ENCODE data around the gene ADGRD1.

Gene ADGRD1

DNA sequence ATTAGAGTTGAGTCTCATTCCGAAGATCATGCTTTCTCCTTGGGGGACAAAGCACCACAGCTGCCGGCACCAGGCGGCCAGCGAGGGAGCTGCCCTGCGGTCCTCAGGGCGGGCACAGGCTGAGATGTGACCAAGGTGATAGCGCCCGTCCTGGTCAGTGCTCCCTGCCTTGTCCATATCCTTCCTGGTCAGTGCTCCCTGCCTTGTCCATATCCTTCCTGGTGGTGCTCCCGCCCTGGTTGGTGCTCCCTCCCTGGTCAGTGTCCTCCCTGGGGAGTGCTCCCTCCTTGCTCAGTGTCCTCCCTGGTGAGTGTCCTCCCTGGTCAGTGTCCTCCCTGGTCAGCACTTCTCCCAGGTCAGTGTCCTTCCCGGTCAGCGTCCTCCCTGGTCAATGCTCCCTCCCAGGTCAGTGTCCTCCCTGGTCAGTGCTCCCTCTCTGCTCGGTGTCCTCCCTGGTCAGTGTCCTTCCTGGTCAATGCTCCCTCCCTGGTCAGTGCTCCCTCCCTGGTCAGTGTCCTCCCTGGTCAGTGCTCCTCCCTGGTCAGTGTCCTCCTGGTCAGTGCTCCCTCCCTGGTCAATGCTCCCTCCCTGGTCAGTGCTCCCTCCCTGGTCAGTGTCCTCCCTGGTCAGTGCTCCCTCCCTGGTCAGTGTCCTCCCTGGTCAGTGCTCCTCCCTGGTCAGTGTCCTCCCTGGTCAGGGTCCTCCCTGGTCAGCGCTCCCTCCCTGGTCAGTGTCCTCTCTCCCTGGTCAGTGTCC, 92.2 kb downstream of the ADGRD1 start:
- DNase-seq, result no peak

DNA sequence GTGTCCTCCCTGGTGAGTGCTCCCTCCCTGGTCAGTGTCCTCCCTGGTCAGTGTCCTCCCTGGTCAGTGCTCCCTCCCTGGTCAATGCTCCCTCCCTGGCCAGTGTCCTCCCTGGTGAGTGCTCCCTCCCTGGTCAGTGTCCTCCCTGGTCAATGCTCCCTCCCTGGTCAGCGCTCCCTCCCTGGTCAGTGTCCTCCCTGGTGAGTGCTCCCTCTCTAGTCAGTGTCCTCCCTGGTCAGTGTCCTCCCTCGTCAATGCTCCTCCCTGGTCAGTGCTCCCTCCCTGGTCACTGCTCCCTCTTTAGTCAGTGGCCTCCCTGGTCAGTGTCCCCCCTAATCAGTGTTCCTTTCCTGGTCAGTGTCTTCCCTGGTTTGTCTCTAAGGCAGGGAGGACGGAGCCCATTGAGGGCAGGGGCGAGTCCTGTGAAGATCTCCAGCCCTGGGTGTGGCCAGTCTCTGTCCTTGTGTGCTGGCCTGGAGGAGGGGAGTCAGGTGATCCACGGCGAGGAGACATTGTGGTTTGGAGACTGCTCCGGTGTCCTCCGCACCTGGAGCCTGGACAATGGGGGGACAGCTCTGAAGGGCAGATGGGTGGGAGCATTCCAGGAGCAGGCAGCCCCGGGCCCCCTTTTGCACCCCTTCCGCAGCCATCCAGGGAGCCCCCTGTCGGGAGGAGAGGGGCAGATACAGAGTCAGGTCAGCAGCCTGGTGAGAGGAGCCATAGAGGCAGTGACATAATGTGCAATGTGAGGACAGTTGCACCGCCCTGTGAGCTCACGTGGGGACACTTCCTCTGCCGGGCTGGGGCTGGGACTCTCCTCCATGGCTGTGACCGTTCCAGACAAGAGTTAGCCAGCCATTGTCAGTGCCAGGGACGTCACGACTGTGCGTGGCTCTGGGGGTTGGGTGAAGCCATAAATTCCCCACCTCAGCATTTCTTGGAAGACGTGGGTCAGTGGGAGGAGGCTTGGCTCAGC, 93.4 kb downstream of the ADGRD1 start:
- no peak for DNase-seq

DNA sequence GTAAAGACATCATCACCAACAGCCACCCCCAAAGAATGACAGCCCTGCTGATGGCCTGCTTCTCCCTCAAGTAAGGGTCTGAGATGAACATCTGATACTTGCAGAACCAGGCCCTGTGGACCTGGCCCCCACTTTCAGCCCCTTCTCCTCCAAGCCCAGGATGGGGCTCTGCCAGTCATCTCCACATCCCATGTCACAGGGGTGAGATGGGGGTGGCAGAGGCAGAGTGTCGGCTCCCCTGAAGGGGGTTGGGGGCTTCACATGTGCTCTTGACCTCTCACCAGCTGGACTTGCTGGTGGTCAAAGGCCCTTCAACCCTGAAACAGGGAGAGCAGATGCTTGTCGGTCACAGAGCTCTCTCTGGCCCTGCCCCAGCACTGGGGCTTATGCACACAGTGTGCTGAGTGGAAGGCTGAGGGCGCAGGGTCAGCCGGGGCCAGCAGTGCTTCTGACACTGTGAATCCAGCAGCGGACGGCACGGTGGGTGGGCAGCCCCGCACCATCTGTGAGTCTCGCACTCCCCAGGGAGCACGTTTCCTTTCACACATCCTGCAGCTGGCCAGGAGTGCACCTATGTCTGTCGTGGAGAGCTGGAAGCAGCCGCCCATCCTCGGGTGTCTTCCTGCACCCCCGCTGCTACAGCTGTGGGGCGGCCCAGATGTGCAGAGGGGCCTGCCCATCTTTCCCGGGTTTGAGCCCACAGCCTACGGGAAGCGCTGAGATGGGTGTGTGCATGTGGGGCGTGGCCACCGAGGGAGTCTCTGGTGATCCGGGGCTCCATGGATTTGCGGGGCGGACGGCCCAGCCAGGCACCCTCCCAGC, 94.3 kb downstream of the ADGRD1 start:
- DNase-seq, result no peak

DNA sequence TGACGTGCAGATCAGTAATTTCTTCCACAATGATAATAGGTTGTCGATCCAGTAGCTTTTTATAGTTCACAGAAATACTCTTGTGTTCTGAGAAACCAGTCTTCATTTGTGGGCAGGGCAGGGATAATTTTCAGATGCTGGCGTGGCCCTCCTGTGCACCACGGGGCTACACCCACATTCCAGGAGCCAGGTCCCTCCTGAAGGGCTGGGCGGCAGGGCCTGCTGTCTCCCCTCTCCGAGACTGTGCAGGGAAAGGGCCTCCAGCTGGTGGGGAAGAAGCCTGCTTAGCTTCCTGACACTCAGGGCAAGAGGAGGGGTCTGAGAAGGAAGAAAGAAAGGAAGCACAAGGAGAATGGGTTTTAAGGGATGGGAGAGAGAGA, 94.9 kb downstream of the ADGRD1 start:
- no peak for DNase-seq

DNA sequence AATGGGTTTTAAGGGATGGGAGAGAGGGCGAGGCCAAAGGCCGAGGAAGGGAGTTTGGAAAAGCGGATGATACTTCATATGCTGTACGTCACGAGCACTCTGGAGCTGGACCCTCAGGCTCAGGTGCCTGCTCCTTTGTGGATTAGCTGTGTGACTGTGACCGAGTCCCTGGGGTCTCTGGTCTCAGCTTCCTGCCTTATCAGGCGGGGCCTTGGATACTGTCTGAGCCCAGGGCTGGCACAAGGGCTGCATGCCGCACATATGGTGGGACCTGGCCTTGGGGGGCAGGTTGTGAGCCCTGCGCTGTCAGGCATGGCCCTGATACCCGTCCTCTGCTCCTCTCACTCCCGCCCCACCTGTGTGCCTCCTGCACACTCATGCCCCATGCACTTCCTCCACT, 95.3 kb downstream of the ADGRD1 start:
- DNase-seq, result no peak

DNA sequence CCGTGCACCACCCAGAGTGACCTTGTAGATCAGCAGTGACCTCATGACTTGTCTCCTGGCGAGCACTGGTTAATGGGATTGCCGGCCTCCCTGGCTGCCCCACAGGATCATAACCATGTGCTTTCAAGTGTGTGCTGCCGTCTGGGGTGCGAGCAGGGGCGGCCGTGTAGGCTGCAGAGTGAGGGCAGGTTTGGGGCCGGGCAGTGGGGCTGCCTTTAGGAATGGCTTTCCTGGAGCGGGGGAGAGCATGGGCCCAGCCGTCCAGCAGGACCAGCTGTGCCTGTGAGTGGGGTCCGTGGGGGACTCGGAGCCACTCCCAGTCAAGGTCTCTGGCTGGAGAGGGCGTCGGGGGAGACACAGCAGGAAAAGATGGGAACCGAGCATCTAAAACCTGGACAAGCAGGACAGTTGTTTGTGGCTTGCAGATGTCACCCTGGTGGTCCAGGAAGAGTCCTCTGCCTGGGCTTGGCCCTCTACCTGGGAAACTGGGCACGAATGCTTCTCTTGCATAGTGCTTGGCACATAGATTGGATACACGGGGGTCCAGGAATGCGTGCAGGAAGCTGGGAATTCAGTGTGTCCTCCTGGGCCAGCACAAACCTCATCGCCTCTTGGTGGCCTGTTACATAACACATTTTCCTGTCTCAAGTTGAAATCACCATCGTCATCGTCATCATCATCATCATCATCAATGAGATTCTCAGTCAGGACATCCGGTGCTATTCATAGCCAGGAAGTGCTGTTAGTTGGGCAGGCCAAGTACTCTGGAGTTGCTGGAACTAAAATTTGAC, 96.0 kb downstream of the ADGRD1 start:
- DNase-seq, result no peak

DNA sequence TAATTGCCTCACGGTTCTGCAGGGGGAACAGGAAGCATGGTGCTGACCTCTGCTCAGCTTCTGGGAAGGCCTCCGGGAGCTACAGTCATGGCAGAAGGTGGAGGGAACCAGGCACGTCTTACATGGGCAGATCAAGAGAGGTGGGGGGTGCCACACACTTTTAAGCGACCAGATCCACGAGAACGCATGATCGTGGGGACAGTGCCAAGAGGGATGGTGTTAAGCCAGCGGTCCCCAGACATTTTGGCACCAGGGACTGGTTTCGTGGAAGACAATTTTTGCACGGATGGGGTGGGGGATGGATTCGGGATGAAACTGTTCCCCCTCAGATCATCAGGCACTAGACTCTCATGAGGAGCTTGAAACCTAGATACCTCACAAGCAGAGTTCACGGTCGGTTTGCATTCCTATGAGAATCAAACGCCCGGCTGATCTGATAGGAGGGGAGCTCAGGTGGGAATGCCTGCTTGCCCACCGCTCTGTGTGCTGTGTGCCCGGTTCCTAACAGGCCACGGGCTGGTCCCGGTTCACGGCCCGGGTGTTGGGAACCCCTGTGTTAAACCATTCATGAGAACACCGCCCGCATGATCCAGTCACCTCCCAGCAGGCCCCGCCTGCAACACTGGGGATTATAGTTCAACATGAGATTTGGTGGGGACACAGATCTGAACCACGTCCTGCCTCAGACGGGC, 96.9 kb downstream of the ADGRD1 start:
- no peak for DNase-seq

DNA sequence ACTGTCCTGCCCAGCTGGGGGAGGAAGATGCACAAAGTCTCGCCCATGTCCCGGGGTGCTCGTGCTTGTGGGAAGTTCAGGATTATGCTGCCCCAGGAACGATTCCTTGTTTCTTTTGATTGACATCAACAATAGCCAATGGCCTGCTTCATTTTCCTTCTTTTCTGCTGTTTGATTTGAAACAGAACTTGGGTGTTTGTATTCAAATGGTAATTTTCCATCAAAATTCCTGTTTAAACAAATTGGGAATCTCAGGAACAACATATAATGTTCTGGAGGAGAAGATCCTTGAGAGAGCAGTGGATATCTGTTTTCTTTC, 97.4 kb downstream of the ADGRD1 start:
- DNase-seq, result no peak

DNA sequence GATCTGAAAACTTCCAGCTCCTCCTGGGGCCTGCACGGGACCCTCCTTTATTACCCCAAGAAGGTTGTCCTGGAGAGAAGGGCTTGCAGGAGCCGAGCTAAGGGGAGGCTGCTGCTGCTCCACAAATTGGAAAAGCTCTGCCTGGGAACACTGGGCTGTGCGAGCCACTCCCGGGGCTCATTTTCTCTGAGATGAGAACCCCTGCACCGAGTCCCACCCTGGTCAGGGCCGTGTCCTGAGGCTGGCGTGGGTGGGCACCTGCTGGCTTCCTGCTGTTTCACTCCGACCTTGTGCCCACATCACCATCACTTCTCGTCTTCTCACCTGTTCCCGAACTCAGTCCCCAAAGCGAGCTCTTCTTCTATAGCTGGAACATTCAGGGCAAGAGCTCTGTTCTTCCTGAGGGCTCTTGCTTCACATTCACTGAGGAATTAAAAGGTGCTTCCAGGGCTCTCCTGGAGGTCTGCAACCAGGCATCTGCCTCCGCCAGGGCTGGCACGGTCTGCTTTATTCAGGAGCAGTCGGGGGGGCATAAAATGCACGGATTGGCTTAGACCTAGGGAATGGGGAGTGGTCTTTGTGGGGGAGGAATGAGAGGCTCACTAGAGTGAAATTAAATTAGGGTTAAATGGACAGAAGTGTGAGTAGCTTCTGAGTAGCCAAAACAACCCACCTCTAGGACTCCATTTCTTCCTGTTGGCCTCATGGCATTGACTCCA, 98.5 kb downstream of the ADGRD1 start:
- no peak for DNase-seq

DNA sequence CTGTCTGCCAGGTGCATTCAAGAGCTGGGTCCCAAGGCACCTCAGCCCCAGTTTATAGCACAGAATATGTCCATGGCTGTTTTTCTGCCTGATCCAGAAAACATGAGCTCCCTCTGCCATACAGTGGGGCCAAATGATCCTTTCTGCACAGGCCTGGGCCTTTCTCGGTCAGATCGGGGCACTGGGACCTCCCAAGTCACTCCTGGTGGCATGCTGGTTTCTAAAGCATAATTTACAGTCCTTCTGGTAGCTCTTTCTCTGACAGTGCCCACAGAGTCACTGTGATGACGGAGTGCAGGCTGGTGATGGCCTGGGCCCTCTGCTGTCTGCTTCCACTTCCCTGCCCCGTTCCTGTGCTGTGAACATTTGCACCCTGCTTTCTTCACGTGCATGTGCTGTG, 99.2 kb downstream of the ADGRD1 start:
- DNase-seq, result no peak

DNA sequence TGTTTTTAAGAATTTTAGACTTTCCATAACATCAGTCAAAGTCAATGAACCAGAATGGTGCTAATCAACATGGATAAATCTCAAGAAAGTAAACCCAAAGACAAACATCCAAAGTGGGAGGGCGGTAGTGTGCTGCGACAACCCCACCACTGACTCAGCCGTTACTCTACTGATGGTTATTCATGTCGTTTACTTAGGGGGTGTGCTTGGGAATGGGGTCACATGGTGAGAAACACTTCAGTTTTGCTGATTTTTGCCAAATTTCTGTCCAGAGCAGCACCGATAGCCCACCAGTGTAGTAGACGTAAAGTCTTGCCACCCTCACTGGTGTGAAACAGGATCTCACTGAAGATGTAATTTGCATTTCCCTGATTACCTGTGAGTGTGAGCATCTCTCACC, 99.9 kb downstream of the ADGRD1 start:
- no peak for DNase-seq

DNA sequence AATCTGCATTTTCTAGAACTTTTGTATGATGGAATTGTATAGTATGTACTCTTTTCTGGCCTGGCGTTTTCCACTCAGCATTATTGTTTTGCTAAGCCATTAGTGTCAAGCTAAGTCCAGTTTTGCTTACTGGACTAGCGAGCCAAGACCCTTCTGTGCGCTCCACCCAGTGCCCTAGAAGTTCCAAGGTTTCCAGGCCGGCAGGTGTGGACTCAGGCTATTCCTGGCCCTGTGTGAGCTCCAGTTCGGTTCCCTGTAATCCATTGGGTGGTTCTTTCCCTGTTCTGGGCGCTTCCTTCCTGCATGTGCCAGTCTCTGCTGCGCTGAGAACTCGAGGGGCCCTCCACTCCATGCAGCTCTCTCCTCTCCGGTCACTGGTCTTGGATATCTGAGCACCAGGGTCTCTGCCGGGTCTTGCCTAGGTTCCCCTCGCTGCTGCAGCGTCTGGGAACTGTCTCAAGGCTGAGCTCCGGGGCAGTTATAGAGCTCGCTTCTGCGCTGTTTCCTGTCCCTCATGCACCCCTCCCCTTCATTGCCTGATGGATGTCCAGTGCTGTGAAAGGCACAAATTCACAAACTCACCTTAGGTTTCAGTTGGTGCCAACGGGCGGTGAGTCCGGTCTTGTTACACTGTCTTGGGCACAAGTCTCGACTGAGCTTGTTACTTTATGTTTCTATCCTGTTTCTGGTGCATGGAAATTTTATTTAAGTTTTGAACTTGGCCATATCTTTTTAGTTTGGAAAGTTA, 100.8 kb downstream of the ADGRD1 start:
- no peak for DNase-seq

DNA sequence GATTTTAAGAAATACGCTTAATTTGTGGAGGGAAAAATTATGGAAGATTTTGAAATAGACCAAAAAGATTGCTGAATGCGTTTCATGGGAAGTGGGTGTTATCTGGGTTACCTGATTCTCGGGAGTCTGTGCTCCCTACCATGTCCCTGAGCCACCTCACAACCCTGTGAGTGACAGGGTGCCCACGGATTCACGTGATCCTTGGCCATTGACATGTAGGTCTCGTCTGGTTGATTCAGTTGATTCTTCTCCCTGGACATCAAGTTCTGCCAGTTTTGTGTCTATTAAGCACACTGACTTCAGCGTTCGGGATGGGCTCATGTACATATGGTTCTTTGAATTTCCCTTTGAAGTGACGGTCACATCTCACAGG, 101.4 kb downstream of the ADGRD1 start:
- no peak for DNase-seq

DNA sequence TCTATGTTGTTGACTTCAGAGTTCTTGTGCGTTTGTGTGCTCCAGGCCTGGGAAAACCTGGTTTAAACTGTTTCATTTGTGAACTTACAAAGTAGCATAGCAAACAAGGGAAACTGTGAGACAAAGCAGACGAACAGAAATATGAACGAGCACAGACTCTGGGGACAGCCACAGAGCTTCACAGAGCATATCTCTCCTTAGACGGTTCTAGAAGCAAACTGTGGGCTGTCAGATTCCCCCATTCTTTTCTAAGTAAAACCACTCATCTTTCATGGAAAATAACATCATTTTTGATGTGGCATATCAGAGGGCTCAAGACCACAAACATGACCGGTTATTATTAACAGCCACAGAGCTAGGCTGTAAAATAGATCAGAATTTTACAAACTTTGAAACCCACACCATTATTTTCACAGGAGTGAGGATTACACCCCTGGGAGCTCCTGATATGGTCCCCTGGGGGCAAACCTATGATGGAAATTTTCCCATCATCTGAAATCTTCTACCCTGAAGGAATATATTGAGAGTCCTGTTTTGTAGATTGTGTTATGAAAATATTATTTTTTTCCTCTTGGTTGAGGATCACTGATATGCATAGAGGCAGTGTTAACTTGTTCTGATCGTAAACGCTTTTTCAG, 102.0 kb downstream of the ADGRD1 start:
- no peak for DNase-seq

DNA sequence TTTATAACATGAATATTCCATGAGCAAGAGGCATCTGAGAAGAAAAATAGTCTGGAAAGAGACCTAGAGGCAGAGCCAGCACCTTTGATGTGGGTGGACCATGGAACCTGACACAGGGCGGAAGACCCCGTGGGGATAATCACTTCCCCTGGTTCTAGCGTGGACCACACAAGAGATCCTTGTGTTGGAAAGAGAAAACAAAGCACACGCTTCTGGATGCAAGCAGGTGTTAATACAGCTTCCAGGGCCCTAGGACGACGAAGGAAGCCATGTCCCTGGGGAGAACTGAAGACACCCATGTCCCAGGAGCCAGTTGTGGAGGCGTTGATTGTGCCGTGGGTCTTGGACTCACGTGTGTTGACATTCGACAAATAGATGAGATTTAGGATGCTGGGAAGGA, 102.9 kb downstream of the ADGRD1 start:
- DNase-seq, result no peak

DNA sequence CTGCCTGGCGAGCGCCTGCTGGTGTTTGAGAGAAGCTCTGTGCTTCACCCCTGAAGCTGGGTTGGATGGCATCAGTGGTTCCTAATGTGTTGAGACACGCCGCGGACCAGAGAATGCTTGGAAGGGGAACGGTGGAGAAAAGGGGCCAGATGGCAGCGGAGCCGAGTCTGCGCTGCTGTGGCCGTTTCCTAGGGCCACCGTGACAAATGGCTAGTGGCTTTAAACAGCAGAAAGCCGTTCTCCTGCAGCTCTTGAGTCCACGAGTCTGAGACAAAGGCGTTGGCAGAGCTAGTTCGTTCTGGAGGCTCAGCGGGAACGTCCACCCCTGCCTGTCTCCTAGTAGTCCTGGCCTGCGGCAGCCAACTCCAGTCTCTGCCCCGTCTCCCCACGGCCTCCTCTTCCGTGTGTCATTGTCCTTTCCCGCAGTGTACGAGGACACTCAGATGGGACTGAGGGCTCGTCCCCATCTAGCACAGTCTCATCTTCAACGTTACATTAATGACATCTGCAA, 103.6 kb downstream of the ADGRD1 start:
- DNase-seq, result no peak

DNA sequence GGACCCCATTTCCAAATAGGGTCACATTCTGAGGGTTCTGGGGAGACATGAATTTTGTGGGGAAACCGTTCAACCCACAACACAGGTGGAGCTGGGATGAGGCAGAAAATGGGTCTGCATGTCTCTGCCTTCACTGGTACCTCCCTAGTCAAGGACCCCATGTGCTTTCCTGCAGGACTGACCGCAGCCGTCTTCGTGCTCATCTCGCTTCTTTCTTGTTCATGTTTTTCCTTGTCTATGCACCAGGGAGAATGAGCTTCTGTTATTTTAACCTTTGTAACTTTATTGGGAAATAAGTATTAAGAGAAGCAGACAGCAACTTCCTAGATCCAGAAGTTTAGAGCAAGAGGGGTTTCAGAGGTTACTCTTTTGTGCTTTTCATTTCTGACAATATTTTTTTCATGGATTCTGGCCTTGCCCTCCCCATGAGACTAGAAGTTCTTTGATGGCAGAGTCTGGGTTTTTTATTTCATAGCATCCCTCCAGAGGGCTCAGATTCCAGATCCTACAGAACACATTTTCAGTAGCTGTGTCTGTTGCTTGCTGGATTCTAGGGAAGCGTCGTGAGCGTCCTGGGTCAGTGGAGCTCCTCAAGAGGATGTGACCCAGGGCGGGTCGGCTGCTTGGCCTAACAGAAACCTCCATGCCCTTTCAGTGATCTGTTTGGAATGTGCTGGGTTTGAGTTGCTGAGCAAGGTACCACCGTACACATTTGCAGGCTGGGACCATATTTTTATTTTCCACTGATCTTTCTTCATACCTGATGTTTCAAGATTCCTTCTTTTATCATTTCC, 104.2 kb downstream of the ADGRD1 start:
- DNase-seq, result peak; percentile 10

DNA sequence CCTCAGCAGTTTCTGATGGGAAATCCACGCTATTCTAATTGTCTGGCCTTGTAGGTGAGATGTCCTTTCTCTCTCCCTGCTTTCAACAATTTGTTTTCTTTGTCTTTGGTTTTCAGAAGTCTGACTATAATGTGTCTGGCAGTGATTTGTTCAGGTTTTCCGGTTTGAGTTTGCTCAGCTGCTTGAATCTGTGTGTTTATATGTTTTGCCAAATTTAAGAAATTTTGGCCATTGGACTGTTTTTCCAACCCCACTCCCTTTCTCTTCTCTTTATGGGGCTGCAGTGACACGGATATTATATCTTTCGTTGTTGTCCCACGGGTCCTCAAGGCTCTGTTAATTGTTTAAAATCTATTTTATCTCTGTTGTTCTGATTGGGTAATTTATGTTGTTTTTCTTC, 105.0 kb downstream of the ADGRD1 start:
- no peak for DNase-seq

Data from activated CD8-positive, alpha-beta memory T cell treated with anti-CD3 and anti-CD28 coated beads, Interleukin-2, amount 50 U/mL, for 48 hours (primary cell).